Upper lobe of left lung (tissue), 4 donors: Measurements from ENCODE around the gene PGP.

ENCODE experiments used
- CTCF ChIP-seq, 6 experiments: fragments of 450-650 bp in 4 of 6; fragments of 200-600 bp in 2 of 6; sonication (generic) in 2 of 6; IDR thresholded peaks; one replicate each; pipeline ENCODE4 v1.5.1; 2016 to 2019; ENCODE audit warnings: antibody characterized with exemption in 6 of 6
- EP300 ChIP-seq, 4 donors: sonication (generic); formaldehyde crosslinking; IDR thresholded peaks; one replicate each; pipeline ENCODE4 v1.5.1; 2017; ENCODE audit warnings: antibody characterized with exemption in 4 of 4, control low read depth in 2 of 4
- POLR2A ChIP-seq, 4 donors: fragments of 450-650 bp; IDR thresholded peaks; one replicate each; pipeline ENCODE4 v1.5.1; 2016 to 2017; ENCODE audit warnings: antibody characterized with exemption in 4 of 4, mild to moderate bottlenecking in 2 of 4
- POLR2AphosphoS5 ChIP-seq, 2 donors: sonication (generic); formaldehyde crosslinking; IDR thresholded peaks; one replicate each; pipeline ENCODE4 v1.5.1; 2017; ENCODE audit warnings: antibody characterized with exemption in 2 of 2

- no peak for TF ChIP-seq CTCF (IDR thresholded peaks at IDR 0.05)
- TF ChIP-seq POLR2A (IDR thresholded peaks at IDR 0.05), result no peak
- TF ChIP-seq POLR2AphosphoS5 (IDR thresholded peaks at IDR 0.05), result no peak
- TF ChIP-seq EP300 (IDR thresholded peaks at IDR 0.05), result no peak
These were observed 8.7 kb downstream of the PGP start for GRCh38 chr16:2205967-2206313.
